DLD1 (cell line): ENCODE results near the gene DENND2A.
"Not testable (repeated sequence)": the region's sequence is repeated elsewhere in the genome, so short reads cannot be mapped to it uniquely, and the experiment has no call there.

ENCODE experiments used
- in situ Hi-C: cut with HindIII; loops from 2 replicates; pipeline ENCODE4 v1.10.0; 2017; ENCODE audit warnings: low sequenced_read_pairs

The DENND2A gene

GRCh38 chr7:140553236-140553635 lies 87.4 kb downstream of the DENND2A start:
- in situ Hi-C loops = not testable (repeated sequence)

GRCh38 chr7:140552240-140552679 lies 88.4 kb downstream of the DENND2A start:
- in situ Hi-C loops = no loop called here

GRCh38 chr7:140551355-140552239 lies 89.0 kb downstream of the DENND2A start:
- in situ Hi-C loops = no loop called here

- in situ Hi-C loops = no loop called here
Measured at GRCh38 chr7:140546947-140547346, 93.7 kb downstream of the DENND2A start.

GRCh38 chr7:140544388-140544826 lies 96.2 kb downstream of the DENND2A start:
- in situ Hi-C loops = no loop called here

- in situ Hi-C loops = no loop called here
Measured at GRCh38 chr7:140542228-140542603, 98.4 kb downstream of the DENND2A start.

GRCh38 chr7:140541513-140542227 lies 98.9 kb downstream of the DENND2A start:
- in situ Hi-C loops = no loop called here

GRCh38 chr7:140541176-140541512 lies 99.5 kb downstream of the DENND2A start:
- in situ Hi-C loops = no loop called here

GRCh38 chr7:140540136-140540777 lies 100.4 kb downstream of the DENND2A start:
- in situ Hi-C loops = no loop called here

GRCh38 chr7:140539461-140539860 lies 101.2 kb downstream of the DENND2A start:
- in situ Hi-C loops = no loop called here

GRCh38 chr7:140537750-140538482 lies 102.7 kb downstream of the DENND2A start:
- in situ Hi-C loops = no loop called here

- in situ Hi-C loops = no loop called here
Measured at GRCh38 chr7:140534743-140535142, 105.9 kb downstream of the DENND2A start.

GRCh38 chr7:140533394-140533872 lies 107.2 kb downstream of the DENND2A start:
- in situ Hi-C loops = no loop called here

- in situ Hi-C loops = not testable (repeated sequence)
Measured at GRCh38 chr7:140529428-140529827, 111.2 kb downstream of the DENND2A start.

GRCh38 chr7:140526787-140527664 lies 113.6 kb downstream of the DENND2A start:
- in situ Hi-C loops = no loop called here

- in situ Hi-C loops = no loop called here
Measured at GRCh38 chr7:140526214-140526613, 114.4 kb downstream of the DENND2A start.

- in situ Hi-C loops = no loop called here
Measured at GRCh38 chr7:140525743-140526142, 114.9 kb downstream of the DENND2A start.

- in situ Hi-C loops = loop anchor here (25.0 kb wide), 1 partner anchor 116 kb away; the partner anchor contains the start of gene DENND2A
Measured at GRCh38 chr7:140521421-140521820, 119.2 kb downstream of the DENND2A start.

GRCh38 chr7:140519007-140519399 lies 121.6 kb downstream of the DENND2A start:
- in situ Hi-C loops = loop anchor here (25.0 kb wide), 1 partner anchor 118 kb away; the partner anchor contains the start of gene DENND2A
